Adipose tissue (tissue), 3 donors: Measurements from ENCODE around the gene RILP. TPM values are rescaled to one million over a fixed set of nuclear protein-coding genes. Genes with fewer than 3 reads are reported as not detected.

Experiments used
- H3K27ac ChIP-seq: one replicate; pipeline ENCODE4 v1.5.1; 2013; ENCODE audit warnings: low read depth, low read length
- WGBS, 3 donors: extraction: QIAGEN DNeasy Blood & Tissue Kit; methylation state at CpG; one replicate each; pipeline ENCODE4 v1.1.7; 2013; 5-methylcytosine and 5-hydroxymethylcytosine counted together
- polyA plus RNA-seq, 3 donors: library from polyadenylated mRNA; stranded (reverse); fragments of 200-250 nt; gene quantifications; one replicate each; pipeline ENCODE4 v1.2.3, GENCODE V29; 2013
- donor health status: healthy with polysubstance abuse.
- donor health status: Bipolar disorder and iron deficiency.
- donor health status: healthy.

The RILP gene
- polyA plus RNA-seq, 3 donors = 13.6 to 29.7 (median 24.1) TPM

DNA sequence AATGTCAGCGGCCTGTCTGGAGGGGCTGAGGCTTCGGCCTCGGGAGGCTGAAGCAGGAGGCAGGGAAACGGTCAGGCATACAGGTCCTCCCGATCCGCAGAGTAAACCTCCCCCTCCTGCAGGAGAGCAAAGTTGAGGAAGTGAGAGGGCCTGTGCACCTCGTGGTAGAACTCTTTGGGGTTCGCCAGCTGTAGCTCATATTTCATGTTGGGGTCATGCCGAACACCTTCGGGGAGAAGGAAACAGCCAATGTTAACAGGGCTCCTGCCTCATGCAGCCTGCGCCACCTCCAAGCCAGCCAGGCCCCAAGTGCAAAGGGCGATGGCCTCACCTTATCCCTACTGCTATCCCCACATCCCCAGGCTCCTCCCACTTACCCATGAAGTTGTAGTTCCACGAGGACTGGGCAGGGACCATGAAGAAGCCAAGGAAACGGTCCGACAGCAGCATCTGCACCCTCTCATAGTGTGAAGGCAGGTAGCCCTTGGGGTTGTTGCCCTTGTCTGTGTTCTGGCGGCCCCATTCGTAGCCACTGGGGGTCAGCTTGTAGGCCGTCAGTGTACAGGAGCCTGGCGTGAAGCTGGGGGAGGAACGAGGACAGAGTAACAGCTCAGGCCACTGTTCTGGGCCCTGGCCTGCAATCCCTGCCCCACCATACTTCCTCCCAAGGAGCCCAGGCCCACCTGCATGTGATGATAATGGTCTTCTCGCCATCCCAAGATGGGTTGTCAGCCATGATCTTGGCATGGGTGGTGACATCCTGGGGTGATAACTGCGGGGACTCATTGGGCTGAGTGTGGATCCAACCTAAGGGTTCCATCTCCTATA lies 1.3 kb upstream of the RILP start:
- H3K27ac ChIP-seq = no peak overlapping the region
- WGBS, 3 donors = 71 to 78% (median 78%) methylated on average over 22 of the region's 22 CpGs

DNA sequence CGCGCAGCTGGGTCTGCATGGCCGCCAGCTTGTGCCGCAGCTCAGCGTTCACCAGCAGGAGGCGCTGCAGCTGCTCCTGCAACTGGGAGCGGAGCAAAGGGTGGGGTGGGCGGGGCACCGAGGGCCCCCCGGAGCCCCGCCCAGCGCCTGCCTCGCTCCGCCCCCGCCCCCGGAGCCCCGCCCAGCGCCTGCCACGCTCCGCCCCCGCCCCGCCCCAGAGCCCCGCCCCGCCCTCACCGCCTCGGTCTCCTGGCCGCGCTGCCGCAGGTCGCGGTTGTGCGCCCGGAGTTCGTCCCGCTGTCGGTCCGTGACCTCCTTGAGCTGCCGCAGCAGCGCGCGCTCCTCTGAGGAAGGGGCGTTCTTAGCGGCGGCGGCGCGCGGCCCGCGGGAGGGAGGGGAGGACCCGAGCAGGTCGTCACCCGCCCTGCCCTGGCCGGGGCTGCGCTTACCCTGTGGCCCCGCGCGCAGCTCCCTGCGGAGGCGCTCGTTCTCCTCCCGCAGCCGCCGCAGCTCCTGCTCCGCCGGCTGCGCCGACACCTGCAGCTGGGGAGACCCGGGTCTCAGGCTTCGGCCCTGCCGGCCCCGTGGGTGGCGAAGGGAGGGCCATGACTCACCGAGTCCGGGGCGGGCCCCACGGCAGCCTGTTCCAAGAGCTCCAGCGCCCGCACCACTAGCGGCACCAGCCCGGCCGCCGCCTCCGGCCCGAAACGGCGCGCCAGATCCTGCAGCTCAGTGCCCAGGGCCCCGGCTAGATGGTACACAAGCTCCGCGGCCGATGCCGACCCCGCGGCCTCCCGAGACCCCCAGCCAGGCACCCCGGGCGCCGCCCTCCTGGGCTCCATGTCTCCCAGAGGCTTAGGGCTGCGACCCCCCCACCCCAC lies 463 bp downstream of the RILP start:
- WGBS, 3 donors = 0 to 1% (median 0%) methylated on average over 40 to 98 of the region's 100 CpGs
- peak overlapping the region; percentile 71 for H3K27ac ChIP-seq

DNA sequence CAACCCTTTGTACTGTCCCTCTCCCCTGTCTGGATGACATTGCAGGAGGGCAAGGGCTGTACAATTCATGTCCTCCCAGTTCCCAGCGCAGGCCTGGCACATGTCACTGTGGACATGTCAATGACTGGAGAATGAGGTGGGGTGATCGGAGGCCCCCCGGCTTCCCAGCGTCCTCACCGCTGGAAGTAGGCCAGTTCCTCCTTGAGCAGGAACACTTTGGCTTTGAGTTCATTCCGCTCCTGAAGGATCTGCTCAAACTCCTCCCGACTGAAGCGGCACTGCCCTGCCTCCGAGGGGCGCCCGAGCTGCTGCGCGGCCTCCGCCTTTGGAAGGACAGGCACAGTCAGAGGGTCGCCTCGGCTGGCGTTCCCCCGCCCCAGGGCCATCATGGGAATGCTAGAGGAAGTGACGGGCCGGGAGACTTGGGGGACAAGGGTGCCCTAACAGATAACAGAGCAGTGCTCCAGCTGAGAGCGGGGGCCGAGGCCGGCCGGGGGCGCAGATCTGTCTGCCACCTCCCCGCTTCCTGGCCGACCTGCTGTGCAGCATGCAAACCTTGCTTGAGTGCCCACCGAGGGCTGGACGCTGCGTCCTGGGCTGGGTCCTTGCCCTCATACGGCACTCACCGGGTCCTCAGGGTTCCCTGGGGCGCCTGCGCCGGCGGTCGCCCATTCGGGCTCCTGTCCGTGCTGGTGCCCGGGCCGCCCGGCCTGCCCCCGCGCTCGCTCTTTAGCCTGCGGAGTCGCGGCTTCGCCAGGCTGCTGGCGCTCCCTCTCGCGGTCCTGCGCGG lies 1.3 kb downstream of the RILP start:
- no peak overlapping the region for H3K27ac ChIP-seq
- 1 to 10% (median 4%) methylated on average over 52 to 54 of the region's 54 CpGs for WGBS, 3 donors

DNA sequence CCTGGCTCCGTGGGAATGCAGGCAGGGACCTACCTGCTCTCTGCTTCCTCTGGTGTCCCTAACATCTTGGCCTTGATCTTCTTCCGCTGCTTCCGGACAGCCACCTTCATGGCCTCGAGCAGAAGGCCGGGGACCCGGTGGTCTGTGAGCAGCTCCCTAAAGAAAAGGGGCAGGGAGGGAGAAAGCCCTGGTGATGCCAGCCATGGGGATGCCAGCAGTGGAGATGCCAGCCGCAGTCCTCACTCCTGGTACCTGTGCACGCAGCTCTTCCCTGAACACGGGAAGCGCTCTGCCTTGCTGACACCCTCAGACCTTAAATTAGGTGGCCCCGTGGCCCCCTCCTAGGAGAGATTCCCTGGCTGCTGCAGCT lies 1.9 kb downstream of the RILP start:
- H3K27ac ChIP-seq = no peak overlapping the region
- WGBS, 3 donors = 64 to 76% (median 72%) methylated on average over 11 of the region's 11 CpGs

DNA sequence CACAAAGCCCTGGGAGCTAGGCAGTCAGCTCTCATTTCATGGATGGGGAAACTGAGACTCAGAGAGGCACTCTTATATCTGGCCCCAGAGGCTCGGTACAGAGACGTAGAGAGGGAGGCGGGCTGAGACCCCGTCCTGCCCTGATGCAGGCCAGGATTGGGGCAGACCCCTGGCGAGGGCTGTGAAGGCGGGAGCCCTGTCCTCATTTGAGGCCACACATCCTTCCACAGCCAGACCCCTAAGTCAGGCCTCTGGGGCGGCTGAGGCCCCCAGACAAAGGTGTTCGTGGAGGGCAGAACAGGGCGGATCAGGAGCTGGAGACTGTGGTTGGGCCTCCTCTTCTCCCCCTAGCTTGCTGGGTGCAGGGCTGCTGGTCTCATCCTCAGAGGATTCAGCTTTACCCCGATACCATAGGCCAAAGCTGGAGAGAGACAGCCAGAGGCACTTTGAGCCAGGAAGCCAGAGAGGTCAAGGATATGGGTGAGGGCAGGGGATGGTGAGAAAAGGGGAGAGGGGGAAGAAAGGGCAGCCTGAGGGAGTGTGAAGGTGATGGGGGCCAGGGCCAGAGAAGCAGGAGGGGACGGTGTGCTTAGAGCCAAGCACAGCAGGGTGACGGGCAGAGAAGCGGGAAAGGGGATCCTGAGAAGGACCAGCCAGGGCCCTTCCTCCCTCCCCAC lies 3.3 kb downstream of the RILP start:
- WGBS, 3 donors = 80 to 91% (median 84%) methylated on average over 12 to 13 of the region's 13 CpGs
- H3K27ac ChIP-seq = no peak overlapping the region

DNA sequence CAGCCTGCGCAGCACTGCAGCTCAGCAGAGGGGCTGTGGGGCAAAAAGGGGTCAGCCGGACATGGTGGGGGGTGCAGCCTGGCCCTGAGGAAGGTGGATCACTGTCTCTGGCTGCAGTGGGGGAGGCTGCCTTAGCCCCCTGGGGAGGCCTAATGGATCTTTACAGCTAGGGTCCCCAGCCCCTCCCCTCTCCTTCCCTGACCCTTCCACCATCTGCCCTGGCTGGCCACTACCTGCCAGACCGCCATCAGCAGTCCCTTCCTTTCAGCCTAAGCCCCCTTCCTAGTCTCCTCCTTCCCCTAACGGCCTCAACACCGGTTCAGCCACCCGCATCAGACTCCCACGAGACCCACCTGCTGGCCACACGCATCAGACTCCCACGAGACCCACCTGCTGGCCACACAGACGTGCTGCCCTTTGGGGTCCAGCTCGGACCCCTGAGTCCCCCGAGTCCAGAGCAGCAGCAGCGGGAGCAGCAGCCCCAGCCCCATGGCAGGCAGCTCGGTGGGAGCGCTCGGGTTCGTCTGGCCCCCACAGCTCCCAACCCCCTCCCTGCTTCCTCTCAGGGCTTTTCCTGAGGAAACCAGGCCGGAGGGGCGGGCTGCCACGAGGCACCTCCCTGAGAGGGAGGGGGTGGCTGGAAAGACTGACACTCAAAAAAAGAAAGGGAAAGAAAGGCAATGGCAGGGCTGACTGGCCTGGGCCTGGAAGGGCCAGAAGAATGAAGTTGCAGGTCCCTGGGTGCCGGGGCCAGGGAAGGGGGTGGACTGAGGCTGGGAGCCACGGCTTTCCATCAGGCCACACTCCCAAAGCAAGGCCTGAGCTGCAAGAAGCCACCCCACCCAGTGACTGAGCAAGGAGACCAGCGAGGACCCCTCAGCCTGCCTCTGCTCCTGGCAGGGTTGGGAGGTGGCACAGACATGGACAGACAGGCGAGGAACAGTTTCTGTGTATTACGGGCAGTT lies 4.2 kb downstream of the RILP start, which contains the start of gene SCARF1:
Gene SCARF1, minus strand, starts transcription at position 526 of the 965 bp plus-strand sequence. Its CDS starts 35 bp downstream, at position 491.
- H3K27ac ChIP-seq = no peak within 1 kb of the TSS
- 37 to 73% (median 42%) methylated on average over 25 of the region's 25 CpGs for WGBS, 3 donors

DNA sequence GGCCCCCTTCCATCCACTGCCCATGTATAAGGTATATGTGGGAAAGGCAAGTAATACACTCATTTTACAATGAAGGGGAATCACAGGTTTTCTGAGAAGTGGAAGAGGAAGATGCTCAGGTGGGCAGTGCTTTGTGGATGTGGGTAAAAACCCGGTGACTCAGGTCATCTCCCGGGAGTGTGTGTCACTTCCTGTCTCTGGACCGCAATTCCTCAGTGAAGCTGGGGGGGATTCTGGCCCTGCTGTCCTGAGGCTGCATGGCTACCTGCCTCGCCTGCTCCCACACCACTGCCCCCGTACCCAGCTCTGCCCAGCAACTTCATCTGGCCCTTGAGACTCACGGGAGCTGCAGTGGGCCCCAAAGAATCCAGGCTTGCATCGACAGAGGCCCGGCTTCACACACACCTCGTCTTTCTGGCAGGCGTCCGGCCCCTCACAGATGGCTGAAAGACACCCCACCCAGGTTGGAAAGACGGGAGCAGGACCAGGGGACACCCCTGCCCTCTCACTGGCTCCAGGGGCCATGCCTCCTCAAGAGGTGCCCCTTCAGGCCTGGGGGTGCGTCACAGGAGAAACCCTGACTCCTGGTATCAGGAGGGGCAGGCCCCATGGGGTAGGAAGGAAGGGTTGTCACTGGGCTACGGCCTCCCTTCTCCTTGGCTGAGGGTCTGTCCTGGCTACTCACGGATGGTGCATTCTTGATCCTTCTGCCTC lies 5.0 kb downstream of the RILP start:
- no peak overlapping the region for H3K27ac ChIP-seq
- 36 to 79% (median 41%) methylated on average over 15 of the region's 15 CpGs for WGBS, 3 donors

DNA sequence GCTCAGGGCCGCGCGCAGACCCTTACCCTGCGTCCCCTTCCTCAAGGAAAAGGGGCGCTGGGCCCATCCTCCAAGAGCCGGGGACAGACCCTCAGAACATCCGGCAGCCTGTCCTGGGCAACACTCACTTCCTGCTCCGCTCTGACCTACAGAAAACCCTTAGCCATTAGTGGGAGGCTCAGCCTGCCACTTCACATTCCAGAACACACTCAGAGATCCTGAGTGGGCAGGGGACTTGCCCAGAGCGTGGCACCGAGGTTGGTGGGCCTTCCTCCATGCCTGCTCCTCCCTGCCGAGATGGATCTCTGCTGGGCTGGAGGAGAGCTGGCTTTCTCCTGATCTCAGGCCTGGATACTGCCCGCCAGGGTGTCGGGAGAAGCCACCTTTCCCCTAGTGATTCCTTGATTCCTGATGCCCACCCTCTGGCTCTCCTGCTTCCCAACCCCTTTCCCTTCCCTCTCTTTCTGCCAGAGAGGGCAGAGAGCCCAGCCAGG lies 5.6 kb downstream of the RILP start:
- 22 to 42% (median 24%) methylated on average over 9 to 13 of the region's 13 CpGs for WGBS, 3 donors

DNA sequence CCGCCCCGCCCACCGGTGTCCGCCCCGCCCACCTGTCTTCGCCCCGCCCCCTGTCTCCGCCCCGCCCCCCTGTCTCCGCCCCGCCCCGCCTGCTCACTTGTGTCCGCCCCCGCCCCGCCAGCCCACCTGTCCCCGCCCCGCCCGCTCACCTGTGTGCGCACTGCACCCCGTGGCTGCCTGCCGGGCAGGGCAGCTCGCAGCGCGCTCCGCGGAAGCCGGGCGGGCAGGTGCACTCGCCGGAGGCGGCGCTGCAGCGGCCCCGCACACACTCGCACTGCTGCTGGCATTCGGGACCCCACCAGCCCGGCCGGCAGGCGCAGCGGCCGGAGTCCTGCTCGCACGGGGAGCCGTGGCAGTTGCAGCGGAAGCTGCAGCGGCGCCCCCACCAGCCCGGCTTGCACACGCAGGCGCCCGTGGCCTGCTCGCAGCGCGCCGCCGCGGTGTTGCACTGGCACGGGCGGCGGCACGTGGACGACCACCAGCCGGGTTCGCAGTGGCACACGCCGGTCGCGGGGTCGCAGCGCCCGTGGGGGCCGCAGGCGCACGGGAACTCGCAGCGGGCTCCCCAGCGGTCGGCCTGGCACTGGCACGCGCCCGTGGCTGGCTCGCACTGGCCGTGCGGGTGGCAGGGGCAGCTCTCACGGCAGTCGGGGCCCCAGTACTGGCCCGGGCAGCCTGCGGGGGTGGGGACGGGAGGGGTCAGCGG lies 6.2 kb downstream of the RILP start:
- no peak overlapping the region for H3K27ac ChIP-seq
- 1 to 2% (median 1%) methylated on average over 53 to 84 of the region's 90 CpGs for WGBS, 3 donors

More for the DNA sequence above, 5.6 kb downstream of the RILP start:
- no peak overlapping the region for H3K27ac ChIP-seq

DNA sequence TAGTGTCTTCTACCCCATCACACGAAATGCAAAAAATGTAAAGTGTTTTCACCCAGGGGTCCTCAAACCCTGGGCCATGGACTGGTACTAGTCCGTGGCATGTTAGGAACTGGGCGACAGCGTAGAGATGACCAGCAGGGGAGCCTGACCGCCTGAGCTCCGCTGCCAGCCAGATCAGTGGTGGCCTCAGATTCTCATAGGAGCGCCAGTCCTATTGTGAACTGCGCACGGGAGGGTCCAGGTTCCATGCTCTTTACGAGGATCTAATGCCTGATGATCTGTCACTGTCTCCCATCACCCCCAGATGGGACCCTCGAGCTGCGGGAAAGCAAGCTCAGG lies 8.6 kb downstream of the RILP start:
- 81 to 91% (median 87%) methylated on average over 12 of the region's 12 CpGs for WGBS, 3 donors
- no peak overlapping the region for H3K27ac ChIP-seq

DNA sequence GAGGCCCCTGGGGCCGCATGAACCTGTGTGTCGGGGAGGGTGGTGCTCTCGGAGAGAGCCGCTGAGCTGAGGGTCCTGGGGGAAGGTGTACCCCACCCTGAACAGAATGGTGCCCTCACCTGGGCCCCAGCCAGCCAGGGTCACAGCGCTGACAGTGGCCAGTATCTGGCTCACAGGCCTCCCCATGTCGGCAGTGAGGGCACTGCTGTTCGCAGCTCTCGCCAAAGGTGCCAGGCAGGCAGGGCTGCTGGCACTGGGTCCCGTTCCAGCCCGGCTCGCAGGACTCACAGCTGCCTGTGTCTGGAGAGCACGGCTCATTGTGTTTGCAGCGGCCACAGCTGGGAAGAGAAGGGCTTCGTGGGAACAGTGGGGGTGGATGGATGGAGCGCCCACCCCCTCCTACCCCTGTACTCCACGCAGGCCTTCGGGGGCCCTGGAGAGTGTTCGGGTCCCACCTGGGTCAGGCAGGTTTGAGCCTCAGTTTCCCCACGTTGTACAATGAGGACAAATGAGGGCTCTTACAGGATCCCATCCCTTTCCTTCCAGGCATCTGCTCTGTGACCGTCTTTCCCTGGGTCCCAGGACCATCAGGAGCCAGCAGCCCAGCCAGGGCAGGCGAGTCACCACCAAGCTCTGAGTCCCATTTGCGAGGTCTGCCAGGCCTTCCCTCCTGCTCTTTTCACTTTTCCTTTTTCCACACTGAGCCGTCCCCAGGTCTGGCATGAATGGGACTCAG lies 9.2 kb downstream of the RILP start:
- 58 to 87% (median 77%) methylated on average over 20 to 23 of the region's 23 CpGs for WGBS, 3 donors
- H3K27ac ChIP-seq = no peak overlapping the region

DNA sequence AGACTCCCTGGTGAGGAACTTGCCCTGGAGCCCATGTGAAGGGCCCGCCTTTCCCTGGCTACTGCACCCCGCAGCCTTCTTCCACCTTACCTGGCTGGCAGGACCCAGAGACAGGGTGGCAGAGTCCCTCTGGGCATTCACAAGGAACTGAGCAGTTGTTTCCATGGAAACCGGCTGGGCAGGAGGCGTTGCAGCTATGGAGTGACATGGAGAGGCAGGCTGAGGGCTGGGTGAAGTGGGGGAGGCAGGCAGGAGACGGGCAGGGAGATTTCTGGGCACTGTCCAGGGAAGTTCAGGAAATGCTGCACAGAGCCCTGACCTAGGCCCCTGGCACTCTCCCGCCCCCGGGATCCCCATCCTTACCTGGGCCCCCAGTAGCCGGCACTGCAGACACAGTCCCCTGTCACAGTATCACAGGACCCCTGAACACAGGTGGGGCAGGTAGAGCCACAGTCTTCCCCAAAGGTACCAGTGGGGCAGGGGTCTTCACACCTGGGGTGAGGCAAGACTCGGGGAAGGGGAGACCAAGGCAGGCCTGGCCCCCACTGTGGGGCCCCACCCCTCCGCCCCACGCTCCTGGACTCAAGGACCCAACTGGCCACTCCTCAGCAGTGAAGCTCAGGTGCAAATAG lies 10.0 kb downstream of the RILP start:
- 57 to 81% (median 72%) methylated on average over 11 of the region's 11 CpGs for WGBS, 3 donors

DNA sequence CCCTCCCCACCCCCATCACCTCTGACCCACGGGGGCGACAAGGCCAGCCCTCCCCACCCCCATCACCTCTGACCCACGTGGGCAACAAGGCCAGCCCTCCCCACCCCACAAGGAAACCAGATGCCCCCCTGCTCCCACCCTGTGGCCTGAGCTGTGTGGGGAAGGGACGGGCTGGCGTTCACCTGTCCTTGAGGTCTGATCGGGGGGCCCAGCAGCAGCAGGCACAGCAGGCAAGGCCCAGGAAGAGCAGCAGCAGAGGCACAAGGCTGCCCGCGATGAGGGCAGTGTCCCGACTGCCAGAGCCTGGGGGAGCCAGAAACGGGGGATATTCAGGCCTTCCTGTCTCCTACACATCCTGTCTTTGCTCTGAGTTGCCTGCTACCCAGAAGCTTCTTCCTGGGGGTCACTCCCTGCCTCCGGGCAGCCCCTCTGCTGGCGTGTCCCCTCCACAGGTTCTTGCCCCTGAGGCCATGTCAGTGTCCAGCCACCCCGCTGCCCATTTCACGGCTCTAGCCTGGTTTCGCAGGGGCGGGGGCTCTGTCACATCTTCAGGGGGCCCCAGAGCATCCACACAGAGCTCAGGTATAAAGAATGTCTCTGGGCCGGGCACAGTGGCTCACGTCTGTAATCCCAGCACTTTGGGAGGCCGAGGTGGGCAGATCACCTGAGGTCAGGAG lies 10.9 kb downstream of the RILP start:
- 76 to 82% (median 80%) methylated on average over 15 to 19 of the region's 19 CpGs for WGBS, 3 donors
- no peak overlapping the region for H3K27ac ChIP-seq

More for the DNA sequence above, 10.0 kb downstream of the RILP start:
- no peak overlapping the region for H3K27ac ChIP-seq

DNA sequence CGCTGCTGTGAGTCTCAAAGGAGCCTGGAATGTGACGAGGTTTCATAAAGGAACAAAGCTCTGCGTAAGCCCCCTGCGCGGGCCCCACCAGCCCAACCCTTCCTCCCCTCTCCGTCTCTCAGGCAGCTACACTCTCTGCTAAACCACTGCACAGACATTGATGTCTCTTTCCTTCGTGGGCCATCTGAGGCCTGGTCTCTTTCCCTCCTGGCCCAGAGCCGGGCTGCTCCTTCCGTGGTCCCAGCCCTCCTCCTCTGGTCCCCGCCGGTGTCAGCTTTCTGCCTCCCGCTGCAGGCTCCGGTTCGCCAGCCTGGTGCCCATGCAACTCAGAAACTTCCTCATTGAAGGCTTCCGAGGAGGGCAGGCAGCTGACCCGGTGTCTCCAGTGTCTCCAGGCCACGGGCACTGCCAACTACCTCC lies 11.5 kb downstream of the RILP start:
- H3K27ac ChIP-seq = no peak overlapping the region
- 63 to 77% (median 72%) methylated on average over 17 of the region's 17 CpGs for WGBS, 3 donors
